Prostate gland (tissue), 2 donors: ENCODE results near the gene FAF1. TPM values are rescaled to one million over a fixed set of nuclear protein-coding genes. Genes with fewer than 3 reads are reported as not detected.

Experiments used
- DNase-seq: peaks from one replicate; pipeline ENCODE4 v3.0.0-alpha.2; 2019; ENCODE audit warnings: low spot score
- H3K27ac ChIP-seq, 2 donors: fragments of 200-600 bp; sonication (generic); 2 replicates each; pipeline ENCODE4 v1.5.1; 2017 to 2019
- H3K27me3 ChIP-seq: fragments of 200-600 bp; sonication (generic); replicated peaks from 2 replicates; pipeline ENCODE4 v1.5.1; 2019; ENCODE audit not compliant: insufficient read depth
- H3K36me3 ChIP-seq, 2 donors: fragments of 200-600 bp; sonication (generic); 1 replicate in 1 of 2; 2 replicates in 1 of 2; pipeline versions ENCODE4 v1.5.1 to v1.8.1; 2017 to 2019
- H3K4me1 ChIP-seq: fragments of 200-600 bp; sonication (generic); replicated peaks from 2 replicates; pipeline ENCODE4 v1.5.1; 2019
- H3K4me3 ChIP-seq, 2 donors: fragments of 200-600 bp; sonication (generic); 2 replicates each; pipeline ENCODE4 v1.5.1; 2017 to 2019
- H3K9me3 ChIP-seq: fragments of 200-600 bp; sonication (generic); 2 replicates; pipeline ENCODE4 v1.5.1; 2017
- POLR2A ChIP-seq: fragments of 450-650 bp; IDR thresholded peaks from one replicate; pipeline ENCODE4 v1.6.1; 2016; ENCODE audit warnings: antibody characterized with exemption, mild to moderate bottlenecking
- POLR2AphosphoS5 ChIP-seq: sonication (generic); formaldehyde crosslinking; IDR thresholded peaks from one replicate; pipeline ENCODE4 v1.6.1; 2017; ENCODE audit warnings: antibody characterized with exemption
- WGBS: methylation state at CpG from one replicate; pipeline ENCODE4 v1.1.5; 2018; 5-methylcytosine and 5-hydroxymethylcytosine counted together
- intact Hi-C: fragments of 100-400 bp; cut with DNase I; formaldehyde crosslinking; loops from one replicate; pipeline ENCODE4 v1.14.2; 2022
- total RNA-seq, 2 donors: library from RNA; depleted of rRNA; stranded (reverse); fragments of >200 nt; gene quantifications; one replicate each; pipeline ENCODE4 v1.1.0, GENCODE V29; 2016
- TF ChIP-seq, protein P1 (sequence below), 4 experiments: fragments of 200-600 bp in 2 of 4; fragments of 450-650 bp in 2 of 4; sonication (generic) in 2 of 4; IDR thresholded peaks; 1 replicate in 3 of 4; 2 replicates in 1 of 4; pipeline ENCODE4 v1.5.1; 2016 to 2019; ENCODE audit warnings: antibody characterized with exemption in 4 of 4, mild to moderate bottlenecking in 2 of 4, moderate library complexity in 2 of 4

FAF1 gene
- total RNA-seq, 2 donors from 2014 or later = 40.4 to 41.5 TPM

DNA sequence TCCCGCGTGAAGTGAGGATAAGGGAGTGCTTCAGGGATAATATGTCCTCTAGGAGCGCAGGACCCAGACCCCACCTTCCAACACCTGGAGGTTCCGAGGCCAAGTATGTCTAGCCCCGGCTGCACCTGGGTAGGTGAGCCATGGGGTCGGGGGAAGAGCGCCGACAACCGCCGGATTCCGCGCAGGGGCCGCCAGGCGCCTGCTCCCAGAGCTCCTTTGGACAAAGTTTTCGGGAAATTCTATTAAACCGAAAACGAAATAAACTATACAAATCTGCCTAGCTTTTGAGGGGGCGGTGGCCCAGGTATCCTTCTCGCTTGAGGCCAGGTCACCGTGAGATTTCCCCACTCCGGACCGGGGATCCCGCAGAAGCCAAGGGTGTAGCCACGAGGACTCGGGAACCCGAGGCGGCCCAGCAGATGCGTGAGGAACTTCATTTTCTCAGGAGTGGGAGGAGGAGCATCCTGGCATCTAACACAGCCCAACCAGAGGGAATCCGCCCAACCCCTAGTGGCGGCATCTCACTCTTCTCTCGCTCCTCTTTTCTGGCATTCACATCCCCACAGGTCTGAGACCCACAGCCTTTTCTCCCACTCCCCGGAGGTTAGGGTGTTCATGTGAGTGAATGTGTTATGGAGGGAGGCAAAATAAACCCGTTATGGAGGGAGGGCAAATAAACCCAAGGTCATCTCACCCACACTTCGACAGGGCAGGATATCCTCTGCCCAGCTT lies 534.5 kb downstream of the FAF1 start:
- Histone ChIP-seq H3K9me3 (no peaks in the 10 kb centered on the region), H3K36me3 (no peaks in the 10 kb centered on the region), H3K27ac (no peak overlapping the region), H3K4me1 (no peaks in the 10 kb centered on the region), H3K4me3 (no peak overlapping the region), H3K27me3 (peaks cover 73% of the 10 kb centered on the region)
- intact Hi-C loops = no loop called here
- TF ChIP-seq POLR2A (no peak), POLR2AphosphoS5 (no peak)
- TF ChIP-seq, protein P1, sequence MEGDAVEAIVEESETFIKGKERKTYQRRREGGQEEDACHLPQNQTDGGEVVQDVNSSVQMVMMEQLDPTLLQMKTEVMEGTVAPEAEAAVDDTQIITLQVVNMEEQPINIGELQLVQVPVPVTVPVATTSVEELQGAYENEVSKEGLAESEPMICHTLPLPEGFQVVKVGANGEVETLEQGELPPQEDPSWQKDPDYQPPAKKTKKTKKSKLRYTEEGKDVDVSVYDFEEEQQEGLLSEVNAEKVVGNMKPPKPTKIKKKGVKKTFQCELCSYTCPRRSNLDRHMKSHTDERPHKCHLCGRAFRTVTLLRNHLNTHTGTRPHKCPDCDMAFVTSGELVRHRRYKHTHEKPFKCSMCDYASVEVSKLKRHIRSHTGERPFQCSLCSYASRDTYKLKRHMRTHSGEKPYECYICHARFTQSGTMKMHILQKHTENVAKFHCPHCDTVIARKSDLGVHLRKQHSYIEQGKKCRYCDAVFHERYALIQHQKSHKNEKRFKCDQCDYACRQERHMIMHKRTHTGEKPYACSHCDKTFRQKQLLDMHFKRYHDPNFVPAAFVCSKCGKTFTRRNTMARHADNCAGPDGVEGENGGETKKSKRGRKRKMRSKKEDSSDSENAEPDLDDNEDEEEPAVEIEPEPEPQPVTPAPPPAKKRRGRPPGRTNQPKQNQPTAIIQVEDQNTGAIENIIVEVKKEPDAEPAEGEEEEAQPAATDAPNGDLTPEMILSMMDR (IDR thresholded peaks at IDR 0.05) = no peak
- WGBS = 10% methylated on average over 32 of the region's 34 CpGs
- DNase-seq = no peak

DNA sequence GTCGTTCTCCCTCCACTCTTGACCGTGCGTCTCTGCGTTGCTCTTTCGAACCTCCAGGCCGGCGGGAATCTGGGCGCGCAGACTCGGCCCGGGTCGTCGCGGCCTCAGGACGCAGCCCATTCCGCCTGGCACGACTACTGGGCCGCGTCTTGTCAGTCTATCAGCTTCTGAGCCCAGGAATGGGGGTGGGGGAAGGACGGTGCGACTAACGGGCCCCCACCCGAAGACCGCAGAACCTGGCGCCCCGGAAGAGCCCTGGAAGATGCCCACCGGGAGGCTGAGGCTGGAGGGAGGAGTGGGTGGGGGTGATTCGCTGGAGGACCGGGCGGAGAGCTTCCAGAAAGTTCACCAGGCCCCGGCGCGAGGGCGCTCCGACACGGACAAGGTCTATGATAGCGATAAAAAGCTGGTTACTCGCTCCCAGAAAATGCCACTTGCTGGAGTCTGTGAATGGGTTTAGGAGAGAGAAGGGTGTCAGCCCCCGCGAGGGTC lies 535.1 kb downstream of the FAF1 start:
- no peak for DNase-seq
- TF ChIP-seq POLR2A (no peak), POLR2AphosphoS5 (no peak)
- TF ChIP-seq, protein P1 (IDR thresholded peaks at IDR 0.05) = no peak
- WGBS = 11% methylated on average over 37 of the region's 40 CpGs
- no peaks in the 10 kb centered on the region for H3K36me3 ChIP-seq
- H3K9me3 ChIP-seq = no peaks in the 10 kb centered on the region
- H3K4me3 ChIP-seq = no peak overlapping the region
- no peaks in the 10 kb centered on the region for H3K4me1 ChIP-seq
- H3K27me3 ChIP-seq = peaks cover 72% of the 10 kb centered on the region
- intact Hi-C loops = no loop called here
- H3K27ac ChIP-seq = no peak overlapping the region

DNA sequence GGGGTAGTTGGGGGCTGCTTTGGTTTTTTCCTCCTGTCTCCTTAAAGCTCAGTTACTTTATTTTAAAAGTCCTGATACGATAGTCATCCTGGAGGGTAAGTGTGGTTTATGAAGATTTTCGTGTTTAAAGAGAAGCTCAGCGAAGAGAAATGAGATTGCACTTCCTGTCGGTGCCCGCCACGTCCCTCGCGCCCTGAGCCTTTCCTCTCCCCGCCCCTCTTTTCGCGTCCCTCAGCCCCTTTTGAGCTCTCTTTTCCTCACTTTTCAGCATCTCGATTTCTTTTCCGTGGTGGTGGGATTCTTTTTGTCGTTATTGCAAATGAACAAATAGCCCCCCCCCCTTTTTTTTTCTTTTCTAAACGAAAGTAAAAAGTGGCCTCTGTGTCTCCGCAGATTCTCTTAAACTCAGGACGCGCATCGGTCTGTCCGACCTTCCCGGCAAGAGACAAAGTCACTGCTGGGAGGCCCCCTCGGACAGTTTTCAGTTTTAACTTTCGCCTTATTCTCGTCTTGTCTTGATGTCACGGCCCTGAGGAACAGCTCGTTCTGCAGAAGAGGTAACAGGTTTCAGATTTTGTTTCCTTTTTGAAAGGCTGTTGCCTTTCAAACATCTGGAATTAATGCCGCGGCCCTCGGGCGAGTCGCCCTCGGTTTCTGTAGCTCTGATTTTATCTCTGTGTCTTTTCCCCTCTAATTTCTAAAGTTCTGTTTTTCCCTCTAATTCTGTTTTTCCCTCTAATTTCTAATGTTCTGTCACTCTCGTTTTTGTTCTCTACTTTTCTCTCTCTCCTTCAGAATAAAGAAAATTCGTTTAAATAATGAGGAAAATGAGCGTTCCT lies 535.8 kb downstream of the FAF1 start:
- intact Hi-C loops = no loop called here
- no peaks in the 10 kb centered on the region for H3K4me1 ChIP-seq
- H3K27me3 ChIP-seq = peaks cover 74% of the 10 kb centered on the region
- no peak overlapping the region for H3K27ac ChIP-seq
- no peak overlapping the region for H3K4me3 ChIP-seq
- DNase-seq = no peak
- no peaks in the 10 kb centered on the region for H3K9me3 ChIP-seq
- 8% methylated on average over 35 of the region's 35 CpGs for whole genome bisulfite sequencing
- TF ChIP-seq POLR2AphosphoS5 = no peak
- TF ChIP-seq POLR2A = no peak
- TF ChIP-seq, protein P1 (IDR thresholded peaks at IDR 0.05) = no peak
- H3K36me3 ChIP-seq = no peaks in the 10 kb centered on the region

DNA sequence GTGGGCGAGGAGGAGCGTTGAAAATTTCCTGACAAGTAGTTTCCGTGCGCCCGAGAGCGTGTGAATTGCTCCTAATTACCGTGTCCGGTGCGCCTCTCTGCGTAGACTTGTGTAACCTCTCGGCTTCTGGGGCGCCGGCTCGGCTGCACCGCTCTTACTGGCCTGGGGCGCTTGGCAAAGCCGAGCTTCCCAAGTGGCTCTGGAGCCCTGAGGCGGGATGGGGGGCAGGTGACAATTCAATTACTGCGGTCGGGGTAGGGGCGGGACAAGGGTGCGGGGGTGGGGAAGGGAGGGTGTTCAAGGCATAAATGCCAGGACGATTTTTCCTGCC lies 536.4 kb downstream of the FAF1 start:
- Histone ChIP-seq H3K4me3 (no peak overlapping the region), H3K36me3 (no peaks in the 10 kb centered on the region), H3K27me3 (peaks cover 72% of the 10 kb centered on the region), H3K9me3 (no peaks in the 10 kb centered on the region), H3K27ac (no peak overlapping the region), H3K4me1 (no peaks in the 10 kb centered on the region)
- intact Hi-C loops = no loop called here
- no peak for DNase-seq
- 4% methylated on average over 23 of the region's 23 CpGs for WGBS
- no peak for TF ChIP-seq POLR2A
- no peak for TF ChIP-seq POLR2AphosphoS5
- TF ChIP-seq, protein P1 (IDR thresholded peaks at IDR 0.05) = no peak
